Skin epidermis (tissue), 12 donors: Measurements from ENCODE around the gene NEUROD4.

ENCODE experiments used
- H3K27ac ChIP-seq, 21 experiments: fragments of 200-600 bp; sonication (generic) in 11 of 21; one replicate each; pipeline ENCODE4 v1.5.0; 2020; ENCODE audit warnings: mild to moderate bottlenecking in 3 of 21, inconsistent platforms in 2 of 21, moderate library complexity in 2 of 21
- H3K4me3 ChIP-seq, 7 experiments: fragments of 200-600 bp; sonication (generic) in 2 of 7; one replicate each; pipeline ENCODE4 v1.5.0; 2020; ENCODE audit warnings: inconsistent platforms in 2 of 7, mild to moderate bottlenecking in 2 of 7, moderate library complexity in 1 of 7

Gene NEUROD4

DNA sequence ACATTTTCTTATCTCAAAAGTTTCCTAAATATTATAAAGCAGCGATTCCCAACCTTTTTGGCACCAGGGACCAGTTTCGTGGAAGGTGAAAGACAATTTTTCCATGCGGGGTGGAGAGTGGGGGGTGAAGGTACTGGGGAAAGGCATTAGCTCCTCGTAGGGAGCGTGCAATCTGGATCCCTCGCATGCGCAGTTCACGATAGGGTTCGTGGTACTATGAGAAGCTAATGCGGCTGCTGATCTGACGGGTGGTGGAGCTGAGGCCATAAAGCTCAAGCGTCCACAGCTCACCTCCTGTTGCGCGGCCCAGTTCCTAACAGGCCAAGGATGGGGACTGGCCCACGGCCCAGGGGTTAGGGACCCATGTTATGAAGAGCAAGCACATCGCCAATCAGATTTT lies 29.9 kb downstream of the NEUROD4 start:
- no peak overlapping the region for H3K4me3 ChIP-seq
- H3K27ac ChIP-seq, result no peak overlapping the region

DNA sequence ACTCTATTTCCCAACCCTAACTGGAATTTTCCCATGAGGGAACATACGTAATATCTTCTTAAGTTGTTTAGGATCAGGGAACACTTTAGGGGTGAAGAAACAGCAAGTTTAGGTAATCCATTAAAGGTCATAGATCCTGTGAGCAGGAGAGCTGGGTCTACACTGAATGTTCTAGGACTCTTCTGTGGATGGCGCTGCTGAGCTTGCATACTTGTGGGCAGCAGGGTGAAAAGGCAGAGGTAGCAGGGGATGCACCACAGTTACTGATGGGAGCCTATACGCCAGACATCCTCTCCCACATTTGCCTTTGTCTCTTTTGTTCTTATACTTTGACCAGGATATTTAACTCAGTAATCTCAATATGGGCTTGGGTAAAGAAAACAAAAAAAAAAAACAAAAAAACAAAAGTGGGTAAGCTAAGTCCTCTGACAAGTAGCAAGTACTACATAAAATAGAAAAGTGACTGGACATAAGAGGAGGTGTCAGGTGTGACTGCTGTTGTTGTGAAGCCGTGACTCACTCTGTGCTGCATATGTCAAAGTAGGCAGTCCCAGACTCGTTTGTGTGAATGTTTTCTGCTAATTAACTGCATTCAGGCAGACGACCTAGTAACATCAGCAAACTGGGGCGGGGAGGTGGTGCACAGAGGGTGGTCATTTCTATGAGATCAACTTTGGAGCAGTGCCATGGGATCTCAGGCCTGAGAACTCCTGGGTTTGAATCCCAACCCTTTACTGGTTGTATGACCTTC lies 31.6 kb downstream of the NEUROD4 start:
- no peak overlapping the region for H3K4me3 ChIP-seq
- no peak overlapping the region for H3K27ac ChIP-seq

- no peak overlapping the region for H3K4me3 ChIP-seq
- no peak overlapping the region for H3K27ac ChIP-seq
Measured at GRCh38 chr12:55057481-55057880, 37.7 kb downstream of the NEUROD4 start.

GRCh38 chr12:55058082-55058481 lies 38.3 kb downstream of the NEUROD4 start:
- Histone ChIP-seq H3K27ac (no peak overlapping the region), H3K4me3 (no peak overlapping the region)

- Histone ChIP-seq H3K27ac (no peak overlapping the region), H3K4me3 (no peak overlapping the region)
Measured at GRCh38 chr12:55058776-55059175, 39.0 kb downstream of the NEUROD4 start.

DNA sequence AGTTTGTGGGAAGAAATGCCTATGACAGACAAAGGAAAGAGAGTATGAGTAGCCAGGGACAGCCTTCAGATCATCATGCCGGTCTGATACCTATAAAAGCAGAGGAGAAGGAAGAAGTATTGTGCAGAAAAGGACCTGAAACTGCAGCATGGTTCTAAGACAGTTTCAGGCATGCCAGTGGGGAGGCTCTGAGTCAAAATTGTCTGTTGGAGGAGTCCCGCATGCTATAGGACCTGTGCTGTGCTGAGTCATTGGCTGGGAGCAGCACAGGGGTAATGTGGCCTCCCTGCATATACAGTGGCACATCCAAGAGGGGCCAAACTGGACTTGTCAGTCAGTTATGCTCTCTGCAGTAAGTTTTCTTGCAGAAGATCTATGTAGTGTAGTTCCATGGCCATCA lies 40.7 kb downstream of the NEUROD4 start:
- H3K27ac ChIP-seq, result no peak overlapping the region
- H3K4me3 ChIP-seq, result no peak overlapping the region

- Histone ChIP-seq H3K27ac (no peak overlapping the region), H3K4me3 (no peak overlapping the region)
Measured at GRCh38 chr12:55061024-55061423, 41.2 kb downstream of the NEUROD4 start.

DNA sequence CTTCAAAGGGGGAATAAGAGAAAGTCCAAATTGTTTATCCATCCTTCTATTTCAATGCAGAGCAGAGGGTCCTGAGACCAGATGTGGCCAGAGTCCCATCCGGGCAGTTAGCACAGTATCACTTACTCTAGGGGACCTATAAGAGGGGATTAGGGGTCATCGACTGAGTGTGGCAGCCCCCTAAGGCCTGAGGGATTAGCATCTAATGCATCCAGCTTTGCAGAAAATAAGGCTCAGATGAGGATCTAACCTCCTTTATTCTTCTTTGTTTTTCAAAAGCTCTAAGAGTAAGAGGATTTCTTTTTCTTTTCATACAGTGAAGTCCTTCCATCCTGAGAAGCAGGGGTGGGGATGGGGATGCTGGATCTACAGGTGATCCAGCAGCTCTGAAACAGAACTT lies 43.5 kb downstream of the NEUROD4 start:
- H3K27ac ChIP-seq, result no peak overlapping the region
- no peak overlapping the region for H3K4me3 ChIP-seq

DNA sequence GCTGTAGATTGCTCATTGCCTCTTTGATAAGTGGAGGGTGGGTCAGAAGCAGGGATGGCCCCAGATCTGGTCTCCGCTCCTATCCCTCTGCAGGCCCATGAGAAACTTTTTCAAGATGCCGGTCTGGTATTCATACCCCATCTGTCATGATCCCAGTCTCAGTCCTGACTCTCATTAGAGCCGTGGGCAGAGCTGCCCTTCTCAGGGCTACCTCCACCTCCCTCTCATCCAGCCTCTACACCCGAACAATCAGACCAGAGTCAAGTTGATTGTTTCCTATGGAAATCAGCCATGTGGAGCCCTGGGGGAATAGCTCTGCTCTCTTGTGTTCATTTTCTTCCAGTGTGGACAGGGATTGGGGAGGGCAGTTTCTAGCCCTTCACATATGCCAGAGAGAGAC lies 45.8 kb downstream of the NEUROD4 start:
- Histone ChIP-seq H3K27ac (no peak overlapping the region), H3K4me3 (no peak overlapping the region)

GRCh38 chr12:55067701-55068100 lies 47.9 kb downstream of the NEUROD4 start:
- no peak overlapping the region for H3K27ac ChIP-seq
- H3K4me3 ChIP-seq, result no peak overlapping the region

GRCh38 chr12:55068416-55069010 lies 48.7 kb downstream of the NEUROD4 start:
- Histone ChIP-seq H3K27ac (no peak overlapping the region), H3K4me3 (no peak overlapping the region)

DNA sequence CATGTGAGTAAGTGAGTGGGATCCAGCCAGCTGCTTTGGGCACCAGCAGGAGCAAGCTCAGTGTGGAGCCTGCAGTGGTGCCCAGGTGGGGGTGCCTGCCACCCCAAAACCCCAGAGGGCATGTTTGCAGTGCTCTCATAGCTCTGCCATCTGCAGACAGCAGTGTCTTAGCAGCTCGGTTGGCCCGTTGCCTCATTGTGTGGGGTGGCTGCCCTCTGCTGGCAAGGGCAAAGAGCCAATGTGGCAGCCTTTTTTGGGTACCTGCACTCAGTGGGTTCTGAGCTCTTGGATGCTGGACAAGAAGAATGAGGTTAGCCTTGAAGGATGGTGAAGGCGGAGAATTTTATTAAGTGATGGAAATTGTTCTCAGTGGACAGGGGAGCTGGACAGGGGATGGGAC lies 52.3 kb downstream of the NEUROD4 start:
- no peak overlapping the region for H3K27ac ChIP-seq
- no peak overlapping the region for H3K4me3 ChIP-seq

GRCh38 chr12:55073043-55074022 lies 53.6 kb downstream of the NEUROD4 start:
- Histone ChIP-seq H3K4me3 (no peak overlapping the region), H3K27ac (no peak overlapping the region)

DNA sequence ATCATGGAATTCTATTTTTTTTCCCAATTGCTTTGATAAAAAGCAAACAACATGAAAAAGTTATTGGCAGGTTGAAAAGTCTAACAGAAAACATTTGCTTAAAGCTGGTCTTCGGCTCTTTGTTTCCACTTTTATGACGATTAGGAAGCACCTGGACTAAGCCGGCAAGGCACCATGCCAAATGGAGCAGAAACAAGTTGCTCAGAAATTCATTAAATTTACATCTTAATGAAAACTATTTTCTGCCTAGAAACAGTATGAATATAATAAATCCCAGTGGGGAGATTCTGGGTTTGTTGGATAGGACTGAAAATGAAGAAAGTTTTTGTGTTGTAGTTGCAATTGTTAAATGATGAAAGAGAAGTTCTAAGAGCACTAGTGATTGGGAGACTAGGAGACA lies 55.0 kb downstream of the NEUROD4 start:
- no peak overlapping the region for H3K27ac ChIP-seq
- no peak overlapping the region for H3K4me3 ChIP-seq
